NCI-H510A (cell line): Measurements from ENCODE around the gene SLC17A5.
"Not testable (repeated sequence)": the region's sequence is repeated elsewhere in the genome, so short reads cannot be mapped to it uniquely, and the experiment has no call there.

Experiments
- DNase-seq: peaks from one replicate; lab custom pipeline; 2025; lab: John Stamatoyannopoulos, UW

SLC17A5 gene

DNA sequence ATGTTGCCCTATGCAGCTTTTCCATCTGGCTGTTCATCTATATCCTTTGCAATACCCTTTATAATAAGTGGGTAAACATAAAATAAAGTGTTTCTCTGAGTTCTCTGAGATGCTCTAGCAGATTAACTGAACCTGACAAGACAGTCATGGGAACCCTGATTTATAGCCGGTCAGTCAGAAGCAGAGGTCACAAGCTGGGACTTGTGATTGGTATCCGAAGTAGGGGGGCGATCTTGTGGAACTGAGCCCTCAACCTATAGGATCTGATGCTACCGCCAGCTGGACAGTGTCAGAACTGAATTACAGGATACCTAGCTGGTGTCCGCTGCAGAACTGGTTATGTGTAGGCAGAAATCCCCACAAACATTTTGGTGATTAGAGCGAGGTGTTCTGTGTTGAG lies 39.0 kb downstream of the SLC17A5 start:
- DNase-seq = no peak

- no peak for DNase-seq
Observed at GRCh38 chr6:73613806-73614536, 39.8 kb downstream of the SLC17A5 start.

- no peak for DNase-seq
Observed at GRCh38 chr6:73612611-73613010, 41.2 kb downstream of the SLC17A5 start.

GRCh38 chr6:73610444-73611275 lies 43.1 kb downstream of the SLC17A5 start:
- no peak for DNase-seq

DNA sequence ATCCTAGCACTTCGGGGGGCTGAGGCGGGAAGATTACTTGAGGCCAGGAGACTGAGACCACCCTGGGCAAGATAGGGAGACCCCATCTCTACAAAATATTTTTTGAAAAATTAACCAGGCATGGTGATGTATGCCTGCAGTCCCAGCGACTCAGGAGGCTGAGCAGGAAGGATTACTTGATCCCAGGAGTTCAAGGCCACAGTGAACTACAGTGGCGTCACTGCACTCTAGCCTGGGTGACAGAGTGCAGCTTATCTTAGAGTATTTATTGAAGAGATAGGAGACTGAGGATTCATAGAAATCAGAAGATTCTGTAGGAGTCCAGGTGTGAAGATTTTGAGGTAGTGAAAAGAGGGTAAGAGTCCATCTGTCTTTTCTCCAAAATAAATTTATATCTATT lies 45.0 kb downstream of the SLC17A5 start:
- no peak for DNase-seq

GRCh38 chr6:73606428-73606827 lies 47.4 kb downstream of the SLC17A5 start:
- no peak for DNase-seq

DNA sequence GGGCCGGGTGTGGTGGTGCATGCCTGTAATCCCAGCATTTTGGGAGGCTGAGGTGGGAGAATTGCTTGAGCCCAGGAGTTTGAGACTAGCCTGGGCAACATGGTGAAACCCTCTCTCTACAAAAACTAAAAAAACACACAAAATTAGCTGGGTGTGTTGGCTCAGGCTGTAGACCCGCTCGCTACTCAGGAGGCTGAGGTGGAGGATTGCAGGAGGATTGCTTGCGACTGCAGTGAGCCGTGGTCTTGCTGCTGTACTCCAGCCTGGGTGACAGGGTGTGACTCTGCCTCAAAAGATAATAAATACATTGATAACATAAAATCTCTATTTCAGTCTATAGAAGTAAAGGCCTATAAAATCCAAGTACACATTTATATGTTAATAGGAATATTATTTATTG lies 49.3 kb downstream of the SLC17A5 start:
- DNase-seq = no peak

GRCh38 chr6:73604020-73604419 lies 49.8 kb downstream of the SLC17A5 start:
- no peak for DNase-seq

DNA sequence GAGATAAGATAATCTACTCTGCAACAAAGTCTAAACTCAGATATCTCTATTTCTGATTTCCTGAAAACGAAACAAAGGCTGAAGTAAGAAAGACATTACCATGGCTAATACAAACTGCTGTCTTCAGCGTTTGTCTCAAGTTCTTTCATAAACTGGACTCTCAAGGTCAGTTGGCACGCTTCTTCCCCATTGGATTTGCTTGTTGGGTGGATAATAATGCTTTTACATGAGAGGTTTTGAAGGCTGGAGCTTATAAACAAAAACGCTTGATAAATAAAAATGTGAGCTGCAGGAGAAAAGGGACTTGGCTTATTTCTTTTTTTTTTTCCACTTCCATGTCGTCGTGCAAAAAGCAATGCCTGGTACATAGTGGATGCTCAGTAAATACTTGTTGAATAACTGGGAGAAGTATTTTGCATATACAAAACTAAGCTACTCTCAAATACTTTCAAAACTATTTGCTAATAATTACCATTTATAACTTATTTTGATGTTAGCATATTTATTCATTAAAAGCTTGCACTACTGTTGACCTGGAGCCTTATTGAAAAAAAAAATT lies 67.3 kb downstream of the SLC17A5 start:
- no peak for DNase-seq

DNA sequence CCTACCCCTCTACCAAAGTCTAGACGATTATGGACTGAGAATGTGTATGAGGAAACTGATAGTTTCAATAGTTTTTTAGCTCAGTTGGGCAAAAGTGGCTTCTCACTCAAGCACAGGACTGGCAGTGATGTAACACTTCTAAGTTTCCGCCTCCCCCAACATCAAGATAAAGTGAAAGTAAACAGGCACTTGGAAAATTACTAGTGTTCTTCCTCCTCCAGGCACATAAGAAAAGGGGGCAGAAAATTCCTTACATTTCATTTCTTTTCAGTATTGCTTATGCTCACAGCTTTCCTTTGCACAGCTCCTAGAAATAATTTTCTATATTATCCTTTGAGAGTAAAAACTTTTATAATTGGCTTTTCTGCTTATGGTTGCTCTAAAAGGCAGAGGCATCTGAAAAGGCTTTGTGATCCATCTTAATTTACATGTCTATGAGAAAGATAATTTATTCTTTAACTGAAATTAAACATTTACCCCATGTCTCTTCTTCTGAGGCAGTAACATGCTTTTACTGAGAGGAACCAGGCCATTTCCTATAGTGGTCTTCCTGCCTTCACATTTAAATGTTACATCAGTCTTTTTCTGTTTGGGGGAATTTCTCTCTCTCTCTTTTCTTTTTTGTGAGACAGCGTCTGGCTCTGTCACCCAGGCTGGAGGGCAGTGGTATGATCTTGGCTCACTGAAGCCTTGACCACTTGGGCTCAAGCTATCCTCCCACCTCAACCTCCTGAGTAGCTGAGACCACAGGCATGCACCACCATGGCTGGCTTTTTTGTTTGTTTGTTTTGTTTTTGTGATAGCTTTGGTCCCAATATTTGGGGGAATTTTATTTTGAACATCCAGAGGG lies 68.0 kb downstream of the SLC17A5 start:
- no peak for DNase-seq

DNA sequence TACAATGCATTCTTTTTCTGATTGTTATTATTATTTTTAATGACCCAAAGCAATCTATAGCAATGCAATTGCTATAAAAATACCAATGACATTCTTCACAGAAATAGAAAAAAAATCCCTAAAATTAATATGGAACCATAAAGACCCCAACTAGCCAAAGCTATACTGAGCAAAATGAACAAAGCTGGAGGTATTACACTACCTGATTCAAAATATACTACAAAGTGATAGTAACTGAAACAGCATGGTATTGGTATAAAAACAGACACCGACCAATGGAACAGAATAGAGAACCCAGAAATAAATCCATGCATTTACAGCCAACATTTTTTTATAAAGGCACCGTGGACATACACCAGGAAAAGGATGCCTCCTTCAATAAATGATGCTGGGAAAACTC lies 72.5 kb downstream of the SLC17A5 start:
- no peak for DNase-seq

GRCh38 chr6:73580247-73581149 lies 73.3 kb downstream of the SLC17A5 start:
- DNase-seq = no peak

- no peak for DNase-seq
Observed at GRCh38 chr6:73579851-73580246, 73.9 kb downstream of the SLC17A5 start.

- no peak for DNase-seq
Observed at GRCh38 chr6:73579389-73579788, 74.4 kb downstream of the SLC17A5 start.

DNA sequence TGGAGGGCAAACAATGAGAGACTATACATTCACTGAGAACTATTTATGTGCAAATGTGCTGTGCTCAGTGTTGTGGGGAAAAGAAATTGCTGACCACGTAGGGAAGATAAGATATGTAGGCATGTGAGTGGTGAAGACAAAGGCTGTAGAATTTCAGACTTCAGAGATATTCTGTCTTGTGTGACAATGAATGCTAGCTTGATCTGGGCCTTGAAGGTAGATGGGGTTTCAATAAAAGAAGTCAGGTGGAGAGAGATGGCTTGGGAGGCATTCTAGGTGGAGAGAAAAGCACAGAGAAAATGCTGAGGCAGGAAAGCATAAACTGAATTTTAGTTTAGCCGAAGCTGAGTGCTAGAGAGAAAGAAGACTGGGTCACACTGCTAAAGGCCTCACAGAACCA lies 76.1 kb downstream of the SLC17A5 start:
- no peak for DNase-seq

- not testable (repeated sequence) for DNase-seq
Observed at GRCh38 chr6:73572531-73572930, 81.3 kb downstream of the SLC17A5 start.

DNA sequence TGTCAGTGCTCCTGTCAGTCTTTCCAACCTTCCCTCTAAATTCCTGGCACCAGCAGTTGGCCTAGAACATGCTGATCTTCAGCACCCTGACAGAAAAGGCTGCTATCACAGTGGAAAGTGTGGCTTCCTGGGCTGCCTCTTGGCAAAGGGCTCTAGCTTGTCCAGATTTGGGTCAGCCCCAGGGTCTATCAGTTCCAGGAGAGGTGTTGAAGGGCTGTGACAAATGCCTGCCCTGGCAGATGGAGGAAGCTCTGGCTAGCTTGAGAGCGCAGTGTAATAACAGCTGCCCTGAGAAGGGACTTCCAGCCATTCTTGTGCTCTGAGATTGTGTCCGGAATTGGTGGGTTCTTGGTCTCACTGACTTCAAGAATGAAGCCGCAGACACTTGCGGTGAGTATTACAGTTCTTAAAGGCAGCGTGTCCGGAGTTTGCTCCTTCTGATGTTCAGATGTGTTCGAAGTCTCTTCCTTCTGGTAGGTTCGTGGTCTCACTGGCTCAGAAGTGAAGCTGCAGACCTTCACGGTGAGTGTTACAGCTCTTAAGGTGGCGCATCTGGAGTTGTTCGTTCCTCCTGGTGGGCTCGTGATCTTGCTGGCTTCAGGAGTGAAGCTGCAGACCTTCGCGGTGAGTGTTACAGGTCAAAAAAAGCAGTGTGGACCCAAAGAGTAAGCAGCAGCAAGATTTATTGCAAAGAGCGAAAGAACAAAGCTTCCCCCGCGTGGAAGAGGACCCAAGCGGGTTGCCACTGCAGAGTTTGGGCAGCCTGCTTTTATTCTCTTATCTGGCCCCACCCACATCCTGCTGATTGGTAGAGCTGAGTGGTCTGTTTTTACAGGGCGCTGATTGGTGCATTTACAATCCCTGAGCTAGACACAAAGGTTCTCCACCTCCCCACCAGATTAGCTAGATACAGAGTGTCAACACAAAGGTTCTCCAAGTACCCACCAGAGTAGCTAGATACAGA lies 82.3 kb downstream of the SLC17A5 start:
- DNase-seq = not testable (repeated sequence)

DNA sequence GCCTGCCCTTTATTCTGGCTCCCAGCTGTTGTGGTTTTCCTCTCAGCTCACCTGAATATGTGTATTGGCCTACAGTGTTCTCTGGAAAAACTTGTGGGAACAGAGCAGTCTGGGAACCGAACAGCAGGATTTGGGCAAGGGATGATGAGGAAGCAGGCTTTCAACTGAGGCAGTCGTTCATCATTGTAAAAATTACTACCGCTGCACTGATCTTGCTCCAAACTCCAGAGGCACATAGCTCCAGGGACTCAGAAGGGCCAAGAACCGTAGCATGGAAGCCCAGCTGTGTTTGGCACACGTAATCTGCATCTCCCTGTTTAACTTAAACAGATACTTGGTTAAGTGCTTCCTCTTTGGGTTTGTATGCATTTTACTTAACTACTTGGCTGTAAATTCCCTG lies 84.7 kb downstream of the SLC17A5 start:
- DNase-seq = no peak

DNA sequence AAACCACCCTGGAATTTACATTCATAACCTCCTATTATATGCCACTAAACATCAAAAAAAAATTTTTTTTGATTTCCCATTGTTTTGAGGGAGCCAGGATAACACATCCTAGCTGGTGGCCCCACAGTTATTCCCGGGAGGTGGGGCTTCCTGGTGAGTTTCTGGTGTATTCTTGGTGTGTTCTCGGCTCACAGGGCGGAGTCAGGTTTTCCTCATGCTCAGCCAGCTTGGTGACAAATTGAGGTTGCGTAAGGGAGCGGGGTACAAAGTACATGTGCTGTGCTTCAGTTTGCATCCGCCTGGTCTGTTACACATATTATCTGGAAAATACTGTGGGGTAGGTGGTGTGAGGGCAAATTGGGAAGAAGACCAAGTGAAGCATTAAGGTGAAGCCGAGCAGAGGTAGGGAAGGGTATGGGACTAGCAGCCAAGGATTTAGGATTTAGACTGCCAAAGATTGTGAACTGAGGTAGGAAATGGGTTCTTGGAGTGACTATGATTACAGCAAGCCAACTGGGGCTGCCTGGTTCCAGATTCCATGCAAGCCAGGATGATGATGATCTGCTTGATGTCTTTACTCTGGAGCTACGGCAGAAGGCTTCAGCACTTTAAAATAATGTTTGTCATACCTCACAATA lies 86.7 kb downstream of the SLC17A5 start:
- no peak for DNase-seq
